HepG2 (cell line): ENCODE results near the gene USP30. TPM values are rescaled to one million over a fixed set of nuclear protein-coding genes. Genes with fewer than 3 reads are reported as not detected.

Experiments
- CCDC6 ChIP-seq: sonication (generic); formaldehyde crosslinking; IDR thresholded peaks from 2 replicates; pipeline ENCODE4 v1.8.1; 2022; ENCODE audit warnings: mild to moderate bottlenecking, missing genetic modification reagents, moderate library complexity
- EED ChIP-seq: sonication (generic); formaldehyde crosslinking; IDR thresholded peaks from 2 replicates; pipeline ENCODE4 v1.5.0; 2020; ENCODE audit warnings: mild to moderate bottlenecking, missing genetic modification reagents
- ETS1 ChIP-seq: sonication (generic); formaldehyde crosslinking; IDR thresholded peaks from 2 replicates; pipeline ENCODE4 v1.4.0; 2020; ENCODE audit warnings: missing genetic modification reagents
- FOXJ3 ChIP-seq: sonication (generic); formaldehyde crosslinking; IDR thresholded peaks from 2 replicates; pipeline ENCODE4 v1.4.0; 2020; ENCODE audit warnings: missing genetic modification reagents, mild to moderate bottlenecking, borderline replicate concordance
- HDAC2 ChIP-seq: sonication (generic); formaldehyde crosslinking; IDR thresholded peaks from 2 replicates; pipeline ENCODE4 v1.4.0; 2020; ENCODE audit warnings: missing genetic modification reagents
- HNF4A ChIP-seq: sonication (generic); formaldehyde crosslinking; IDR thresholded peaks from 2 replicates; pipeline ENCODE4 v1.4.0; 2020; ENCODE audit warnings: missing genetic modification reagents
- IRX3 ChIP-seq: sonication (generic); formaldehyde crosslinking; IDR thresholded peaks from 2 replicates; pipeline ENCODE4 v1.8.1; 2023; ENCODE audit warnings: mild to moderate bottlenecking, low read depth, missing genetic modification reagents, borderline replicate concordance
- ISX ChIP-seq: sonication (generic); formaldehyde crosslinking; conservative IDR thresholded peaks from 2 replicates; pipeline ENCODE4 v1.5.0; 2020; ENCODE audit warnings: missing genetic modification reagents
- KAT7 ChIP-seq: IDR thresholded peaks from 2 replicates; pipeline ENCODE4 v1.6.1; 2018; ENCODE audit warnings: borderline replicate concordance, missing compliant biosample characterization
- KMT2A ChIP-seq: sonication (generic); formaldehyde crosslinking; IDR thresholded peaks from 2 replicates; pipeline ENCODE4 v1.4.0; 2020; ENCODE audit warnings: missing genetic modification reagents
- SIX1 ChIP-seq: sonication (generic); formaldehyde crosslinking; IDR thresholded peaks from 2 replicates; pipeline ENCODE4 v1.4.0; 2020; ENCODE audit warnings: missing genetic modification reagents, borderline replicate concordance
- SMAD1 ChIP-seq: sonication (generic); formaldehyde crosslinking; IDR thresholded peaks from 2 replicates; pipeline ENCODE4 v1.4.0; 2020; ENCODE audit warnings: missing genetic modification reagents, low read depth, mild to moderate bottlenecking, borderline replicate concordance
- SMAD9 ChIP-seq: sonication (generic); formaldehyde crosslinking; IDR thresholded peaks from 2 replicates; pipeline ENCODE4 v1.5.1; 2020; ENCODE audit warnings: mild to moderate bottlenecking, missing genetic modification reagents
- SNAPC2 ChIP-seq: sonication (generic); formaldehyde crosslinking; IDR thresholded peaks from 2 replicates; pipeline ENCODE4 v1.8.1; 2022; ENCODE audit warnings: mild to moderate bottlenecking, missing genetic modification reagents
- TEAD3 ChIP-seq: optimal IDR thresholded peaks from 2 replicates; pipeline ENCODE3; 2016; ENCODE audit warnings: borderline replicate concordance
- TGIF2 ChIP-seq: IDR thresholded peaks from 2 replicates; pipeline ENCODE4 v1.6.1; 2016; ENCODE audit warnings: control low read depth, missing compliant biosample characterization
- TMF1 ChIP-seq: sonication (generic); formaldehyde crosslinking; IDR thresholded peaks from 2 replicates; pipeline ENCODE4 v1.8.1; 2022; ENCODE audit warnings: low read depth, missing genetic modification reagents
- ZBTB42 ChIP-seq: sonication (generic); formaldehyde crosslinking; IDR thresholded peaks from 2 replicates; pipeline ENCODE4 v1.5.0; 2020; ENCODE audit warnings: mild to moderate bottlenecking, missing genetic modification reagents
- ZFP36 ChIP-seq: fragments of 150-350 bp; IDR thresholded peaks from 2 replicates; pipeline ENCODE4 v1.6.1; 2018; ENCODE audit warnings: borderline replicate concordance, low read length, low read depth; ENCODE audit not compliant: partially characterized antibody
- ZHX2 ChIP-seq, 2 experiments: sonication (generic) in 1 of 2; formaldehyde crosslinking in 1 of 2; IDR thresholded peaks; 2 replicates each; pipeline versions ENCODE4 v1.6.1 to v1.9.0; 2014 to 2022; ENCODE audit warnings: antibody characterized with exemption in 1 of 2, borderline replicate concordance in 1 of 2, inconsistent platforms in 1 of 2, low read depth in 1 of 2, missing genetic modification reagents in 1 of 2
- ZNF354B ChIP-seq: sonication (generic); formaldehyde crosslinking; IDR thresholded peaks from 2 replicates; pipeline ENCODE4 v1.8.0; 2022; ENCODE audit warnings: mild to moderate bottlenecking, missing genetic modification reagents
- ZNF383 ChIP-seq: sonication (generic); formaldehyde crosslinking; IDR thresholded peaks from 2 replicates; pipeline ENCODE4 v1.4.0; 2020; ENCODE audit warnings: missing genetic modification reagents, mild to moderate bottlenecking, borderline replicate concordance
- ZNF773 ChIP-seq: sonication (generic); formaldehyde crosslinking; IDR thresholded peaks from 2 replicates; pipeline ENCODE4 v1.4.0; 2020; ENCODE audit warnings: missing genetic modification reagents, borderline replicate concordance
- polyA plus RNA-seq, 8 experiments: library from polyadenylated mRNA; depleted of rRNA in 3 of 8; stranded (reverse) in 7 of 8; unstranded in 1 of 8; fragments of >200 nt; fragmentation: Illumina TruSeq in 4 of 8; extraction: Trizol in 4 of 8; gene quantifications; 2 replicates each; pipeline versions ENCODE4 v1.2.1 to v1.2.3, GENCODE V29; 2011 to 2016; ENCODE audit warnings: low read depth in 4 of 8, missing spikeins in 1 of 8, mixed read lengths in 1 of 8; ENCODE audit not compliant: insufficient read depth in 1 of 8
- total RNA-seq, 5 experiments: library from RNA; depleted of rRNA; stranded (reverse); fragments of >200 nt; fragmentation: Illumina TruSeq; extraction: Trizol; gene quantifications; 2 replicates each; pipeline ENCODE4 v1.2.3, GENCODE V29; 2016; ENCODE audit warnings: low read depth in 1 of 5

The USP30 gene
- total and polyA plus RNA-seq, 2 of the 13 experiments (the other 11 are each of a cell fraction or from before 2014, with no cell fraction given) = 11.2 to 20.8 TPM

DNA sequence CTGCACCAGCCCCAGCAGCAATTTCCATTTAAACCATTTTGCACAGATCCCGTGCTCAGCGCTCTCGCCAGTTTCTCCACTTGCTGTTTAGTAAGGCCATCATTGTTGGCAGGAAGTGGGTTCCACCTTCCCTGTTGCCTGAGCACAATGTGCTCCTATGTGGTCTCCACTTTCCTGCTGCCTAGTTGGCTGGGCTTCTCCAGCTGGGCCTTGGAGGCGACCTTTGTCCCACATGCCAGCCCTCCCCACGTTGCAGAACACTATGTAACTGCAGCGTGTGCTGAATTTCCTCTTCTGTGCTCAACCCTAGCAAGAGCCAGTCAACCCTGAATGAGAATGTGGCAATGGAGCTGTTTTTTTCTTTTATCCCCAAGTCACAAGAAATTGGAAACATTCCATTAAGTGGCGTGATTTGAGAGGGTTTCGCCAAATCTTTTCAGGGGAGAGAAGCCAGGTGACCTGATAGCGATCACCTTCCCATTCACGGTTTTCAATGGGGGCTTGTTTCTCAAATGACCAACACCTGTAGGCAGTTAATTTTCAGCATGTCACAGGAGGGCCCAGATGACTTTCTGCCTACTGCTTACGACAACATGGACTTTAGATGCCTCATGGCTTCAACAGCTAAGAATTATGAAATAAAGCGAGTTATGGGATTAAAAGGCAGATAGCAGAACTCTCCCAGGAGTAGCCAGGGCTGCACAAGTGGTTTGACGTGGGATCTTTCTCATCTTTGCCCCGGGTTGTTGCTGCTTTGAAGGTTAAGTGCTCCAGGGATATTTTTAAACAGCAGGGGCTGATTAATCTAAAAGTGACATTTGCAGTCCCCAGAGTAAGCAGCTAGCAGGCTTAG, 63.6 kb downstream of the USP30 start, which contains the start of gene ACACB (continued):
- TF ChIP-seq SNAPC2 (CRISPR knock-in tag) (0 out of 2 replicates have a peak, but pooled peaks have one; percentile 48), TMF1 (no peak), KAT7 (CRISPR knock-in tag) (peak; percentile 45; the same call in 1 of the 2 replicates), TGIF2 (CRISPR knock-in tag) (peak; percentile 80), ZBTB42 (no peak), KMT2A (CRISPR knock-in tag) (peak; percentile 78), ZFP36 (no peak), CCDC6 (0 out of 2 replicates have a peak, but pooled peaks have one; percentile 31), ZHX2 (IDR thresholded peaks at IDR 0.05; ENCODE audit: low read depth) (no peak; the same call in 1 of the 2 replicates), ZHX2 (CRISPR knock-in tag; IDR thresholded peaks at IDR 0.05; ENCODE audit: borderline replicate concordance) (no peak), EED (no peak), HDAC2 (peak; percentile 83), HNF4A (CRISPR knock-in tag) (peak; percentile 97), IRX3 (CRISPR knock-in tag) (no peak), ZNF383 (CRISPR knock-in tag) (no peak), FOXJ3 (CRISPR knock-in tag) (no peak), ISX (CRISPR knock-in tag) (no peak), ZNF354B (CRISPR knock-in tag) (no peak), SIX1 (no peak), SMAD9 (CRISPR knock-in tag) (no peak), ZNF773 (no peak), SMAD1 (no peak), ETS1 (CRISPR knock-in tag) (no peak), TEAD3 (peak; percentile 90)
